GM08714 (cell line): Measurements from ENCODE around the gene TBC1D32.
"Not testable (repeated sequence)": the region's sequence is repeated elsewhere in the genome, so short reads cannot be mapped to it uniquely, and the experiment has no call there.

Experiments
- H3K4me3 ChIP-seq: fragments of 200-500 bp; sonication (Bioruptor generic); 2 replicates; pipeline ENCODE4 v1.5.1; 2014; ENCODE audit warnings: mild to moderate bottlenecking, low read length, inconsistent platforms
- ZNF274 ChIP-seq: IDR thresholded peaks from 2 replicates; pipeline ENCODE4 v1.6.1; 2012; ENCODE audit warnings: mild to moderate bottlenecking, low read depth, low read length

The TBC1D32 gene

GRCh38 chr6:121210943-121211342 lies 123.3 kb downstream of the TBC1D32 start:
- no peak overlapping the region for H3K4me3 ChIP-seq
- TF ChIP-seq ZNF274 = no peak

- no peak overlapping the region for H3K4me3 ChIP-seq
- TF ChIP-seq ZNF274 = no peak
Measured at GRCh38 chr6:121205569-121205968, 128.7 kb downstream of the TBC1D32 start.

- no peak overlapping the region for H3K4me3 ChIP-seq
- TF ChIP-seq ZNF274 = no peak
Measured at GRCh38 chr6:121201105-121201504, 133.2 kb downstream of the TBC1D32 start.

GRCh38 chr6:121196042-121196441 lies 138.2 kb downstream of the TBC1D32 start:
- H3K4me3 ChIP-seq = not testable (repeated sequence)

- TF ChIP-seq ZNF274 = no peak
- H3K4me3 ChIP-seq = no peak overlapping the region
Measured at GRCh38 chr6:121190122-121190521, 144.2 kb downstream of the TBC1D32 start.

GRCh38 chr6:121188356-121188755 lies 145.9 kb downstream of the TBC1D32 start:
- TF ChIP-seq ZNF274 = no peak
- H3K4me3 ChIP-seq = no peak overlapping the region

- no peak overlapping the region for H3K4me3 ChIP-seq
- no peak for TF ChIP-seq ZNF274
Measured at GRCh38 chr6:121187833-121188200, 146.5 kb downstream of the TBC1D32 start.

- TF ChIP-seq ZNF274 = no peak
- no peak overlapping the region for H3K4me3 ChIP-seq
Measured at GRCh38 chr6:121187200-121187832, 147.0 kb downstream of the TBC1D32 start.

- TF ChIP-seq ZNF274 = no peak
- H3K4me3 ChIP-seq = no peak overlapping the region
Measured at GRCh38 chr6:121183742-121184141, 150.5 kb downstream of the TBC1D32 start.

- TF ChIP-seq ZNF274 = no peak
- no peak overlapping the region for H3K4me3 ChIP-seq
Measured at GRCh38 chr6:121175827-121176226, 158.5 kb downstream of the TBC1D32 start.

- H3K4me3 ChIP-seq = not testable (repeated sequence)
Measured at GRCh38 chr6:121172451-121172850, 161.8 kb downstream of the TBC1D32 start.

- H3K4me3 ChIP-seq = no peak overlapping the region
- TF ChIP-seq ZNF274 = no peak
Measured at GRCh38 chr6:121171879-121172278, 162.4 kb downstream of the TBC1D32 start.

GRCh38 chr6:121161886-121162285 lies 172.4 kb downstream of the TBC1D32 start:
- no peak overlapping the region for H3K4me3 ChIP-seq
- no peak for TF ChIP-seq ZNF274

GRCh38 chr6:121160276-121160675 lies 174.0 kb downstream of the TBC1D32 start:
- no peak overlapping the region for H3K4me3 ChIP-seq
- no peak for TF ChIP-seq ZNF274

GRCh38 chr6:121158891-121159290 lies 175.4 kb downstream of the TBC1D32 start:
- no peak overlapping the region for H3K4me3 ChIP-seq
- no peak for TF ChIP-seq ZNF274

GRCh38 chr6:121158438-121158837 lies 175.8 kb downstream of the TBC1D32 start:
- no peak overlapping the region for H3K4me3 ChIP-seq
- no peak for TF ChIP-seq ZNF274

GRCh38 chr6:121157906-121158305 lies 176.4 kb downstream of the TBC1D32 start:
- H3K4me3 ChIP-seq = no peak overlapping the region
- TF ChIP-seq ZNF274 = no peak
